ENCODE data around the gene ENGASE. TPM values are rescaled to one million over a fixed set of nuclear protein-coding genes. Genes with fewer than 3 reads are reported as not detected.

Gene ENGASE
- total RNA-seq, 3 donors from 2014 or later, result 27.4 to 35.0 (median 31.5) TPM

DNA sequence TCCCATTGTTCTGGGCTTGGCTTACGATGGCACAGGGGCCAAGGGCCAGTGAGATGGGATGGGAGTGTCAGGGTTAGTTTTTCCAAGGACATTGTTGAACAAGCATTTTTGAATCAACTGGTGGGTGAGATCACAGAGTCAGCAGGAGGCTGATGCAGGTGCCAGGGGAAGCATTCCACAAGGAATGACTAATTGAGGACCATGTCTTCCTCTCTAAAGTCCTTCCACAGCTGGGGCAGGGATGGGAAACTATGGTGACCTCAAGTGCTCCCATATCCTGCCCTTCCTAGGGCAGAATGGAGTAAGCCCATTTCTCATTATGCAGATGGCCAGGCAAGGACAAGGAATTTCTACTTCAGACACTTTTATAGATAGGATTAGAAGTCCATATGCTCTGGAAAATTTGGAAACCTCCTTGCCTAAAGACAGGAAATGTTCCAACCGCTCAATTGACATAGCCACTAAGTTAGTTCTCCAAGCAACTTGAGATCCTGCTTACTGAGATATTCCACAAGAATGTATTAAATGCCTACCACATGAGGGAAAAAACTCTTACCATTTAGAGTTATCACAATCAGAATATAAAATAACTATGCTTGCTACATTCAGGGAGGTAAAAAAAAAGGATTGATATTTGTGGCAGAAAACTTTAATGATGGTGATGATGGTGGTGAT lies 21.2 kb upstream of the ENGASE start:
- no peaks in the 10 kb centered on the region for H3K4me1 ChIP-seq
- H3K27ac ChIP-seq, result no peak overlapping the region
- no peak for DNase-seq (ENCODE audit: low spot score in 2 of 2)
- intact Hi-C loops (cut with DNase I; ENCODE audit: low total_unique reads), result no loop called here
- no peaks in the 10 kb centered on the region for H3K36me3 ChIP-seq
- TF ChIP-seq POLR2A (IDR thresholded peaks at IDR 0.05) (no peak), CTCF (IDR thresholded peaks at IDR 0.05) (no peak), POLR2AphosphoS5 (IDR thresholded peaks at IDR 0.05) (no peak)
- peaks cover 8% of the 10 kb centered on the region in 2 donors for H3K9me3 ChIP-seq
- no peaks in the 10 kb centered on the region for H3K27me3 ChIP-seq
- no peak overlapping the region for H3K4me3 ChIP-seq

DNA sequence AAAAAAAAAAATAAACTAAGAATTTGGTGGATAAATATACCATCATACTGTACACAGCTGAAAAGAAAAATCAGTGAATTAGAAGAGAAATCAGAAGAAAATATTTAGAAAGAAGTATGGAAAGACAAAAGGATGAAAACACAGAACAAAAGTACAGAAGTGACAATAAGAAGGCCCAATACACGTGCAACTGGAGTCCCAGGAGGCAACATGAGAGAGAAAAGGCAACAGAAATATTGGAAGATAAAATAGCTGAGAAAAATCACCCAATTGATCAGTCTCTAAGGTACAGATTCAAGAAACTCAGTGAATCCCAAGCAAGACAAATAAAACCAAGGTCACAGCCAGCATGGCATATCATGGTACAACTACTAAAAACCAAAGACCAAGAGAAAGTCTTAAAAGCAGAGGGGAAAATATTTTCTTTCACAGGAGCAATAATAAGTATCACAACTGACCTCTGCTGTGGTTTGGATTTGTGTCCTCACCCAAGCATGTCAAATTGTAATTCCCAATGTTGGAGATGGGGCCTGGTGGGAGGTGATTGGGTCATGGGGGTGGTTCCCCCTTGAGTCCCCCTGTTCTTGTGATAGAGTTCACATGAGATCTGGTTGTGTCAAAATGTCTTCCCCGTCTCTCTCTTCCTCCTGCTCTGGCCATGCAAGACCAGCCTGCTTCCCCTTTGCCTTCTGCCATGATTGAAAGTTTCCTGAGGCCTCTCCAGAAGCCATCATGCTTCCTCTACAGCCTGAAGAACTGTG lies 20.2 kb upstream of the ENGASE start:
- Histone ChIP-seq H3K4me1 (no peaks in the 10 kb centered on the region), H3K36me3 (no peaks in the 10 kb centered on the region), H3K9me3 (peaks cover 8% of the 10 kb centered on the region in 2 donors), H3K4me3 (no peak overlapping the region), H3K27me3 (no peaks in the 10 kb centered on the region), H3K27ac (peak overlapping the region in 1 of 2 donors; percentile 38)
- DNase-seq (ENCODE audit: low spot score in 2 of 2), result no peak
- intact Hi-C loops (cut with DNase I; ENCODE audit: low total_unique reads), result no loop called here
- TF ChIP-seq CTCF (IDR thresholded peaks at IDR 0.05), result no peak
- no peak for TF ChIP-seq POLR2A (IDR thresholded peaks at IDR 0.05)
- no peak for TF ChIP-seq POLR2AphosphoS5 (IDR thresholded peaks at IDR 0.05)

DNA sequence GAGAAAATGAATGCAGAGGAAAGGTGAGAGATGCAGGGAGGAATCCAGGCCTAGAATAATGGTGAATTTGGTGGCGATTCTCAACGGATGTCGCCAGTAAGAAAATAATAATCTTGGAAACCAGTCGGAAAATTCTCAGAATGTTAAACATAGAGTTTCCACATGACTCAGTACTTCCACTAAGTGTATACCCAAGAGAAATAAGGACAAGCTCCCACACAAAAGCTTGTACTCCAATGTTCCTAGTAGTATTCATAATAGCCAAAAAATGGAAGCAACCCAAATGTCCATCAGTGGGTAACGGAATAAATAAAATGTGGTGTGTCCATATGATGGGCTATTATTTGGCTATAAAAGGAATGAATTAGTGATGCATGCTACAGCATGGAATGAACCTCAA lies 19.4 kb upstream of the ENGASE start:
- Histone ChIP-seq H3K4me1 (no peaks in the 10 kb centered on the region), H3K9me3 (peaks cover 8% of the 10 kb centered on the region in 2 donors), H3K27me3 (no peaks in the 10 kb centered on the region), H3K4me3 (no peak overlapping the region), H3K36me3 (no peaks in the 10 kb centered on the region), H3K27ac (no peak overlapping the region)
- DNase-seq (ENCODE audit: low spot score in 2 of 2), result no peak
- intact Hi-C loops (cut with DNase I; ENCODE audit: low total_unique reads), result no loop called here
- TF ChIP-seq POLR2AphosphoS5 (IDR thresholded peaks at IDR 0.05), result no peak

DNA sequence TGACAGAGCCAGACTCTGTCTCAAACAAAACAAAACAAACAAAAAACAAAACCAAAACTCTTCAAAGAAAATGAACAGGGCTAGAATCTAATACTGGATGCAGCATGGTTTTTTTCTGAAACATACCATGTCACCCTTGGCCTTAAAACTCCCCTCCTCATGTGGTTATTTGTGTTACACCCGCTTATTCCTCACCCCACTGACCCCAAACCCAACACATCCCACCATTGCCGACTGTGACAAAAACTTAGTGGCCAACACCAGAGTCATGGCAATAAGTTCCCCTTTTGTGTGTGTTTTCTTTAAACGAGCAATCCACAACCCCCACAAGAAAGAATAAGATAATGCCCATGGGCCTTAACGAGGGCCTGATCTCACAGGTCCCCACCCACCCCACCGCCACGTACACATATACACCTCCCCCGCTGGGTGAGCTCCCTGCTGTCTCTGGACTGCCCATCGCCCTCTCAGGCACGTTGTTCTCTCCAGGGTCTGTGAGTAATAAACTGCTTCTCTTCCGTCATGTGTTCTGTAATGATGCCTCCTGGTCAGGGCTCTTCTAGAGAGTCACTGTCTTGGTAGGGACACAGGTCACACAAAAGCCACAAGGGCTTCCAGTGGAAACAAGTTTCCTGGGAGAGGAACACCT lies 16.8 kb upstream of the ENGASE start:
- no peak overlapping the region for H3K4me3 ChIP-seq
- no peak overlapping the region for H3K27ac ChIP-seq
- H3K9me3 ChIP-seq, result peaks cover 8% of the 10 kb centered on the region in 2 donors
- DNase-seq (ENCODE audit: low spot score in 2 of 2), result no peak
- TF ChIP-seq POLR2A (IDR thresholded peaks at IDR 0.05), result no peak
- no peak for TF ChIP-seq POLR2AphosphoS5 (IDR thresholded peaks at IDR 0.05)
- TF ChIP-seq CTCF (IDR thresholded peaks at IDR 0.05), result no peak
- no peaks in the 10 kb centered on the region for H3K36me3 ChIP-seq
- H3K4me1 ChIP-seq, result no peaks in the 10 kb centered on the region
- no peaks in the 10 kb centered on the region for H3K27me3 ChIP-seq
- intact Hi-C loops (cut with DNase I; ENCODE audit: low total_unique reads), result no loop called here

DNA sequence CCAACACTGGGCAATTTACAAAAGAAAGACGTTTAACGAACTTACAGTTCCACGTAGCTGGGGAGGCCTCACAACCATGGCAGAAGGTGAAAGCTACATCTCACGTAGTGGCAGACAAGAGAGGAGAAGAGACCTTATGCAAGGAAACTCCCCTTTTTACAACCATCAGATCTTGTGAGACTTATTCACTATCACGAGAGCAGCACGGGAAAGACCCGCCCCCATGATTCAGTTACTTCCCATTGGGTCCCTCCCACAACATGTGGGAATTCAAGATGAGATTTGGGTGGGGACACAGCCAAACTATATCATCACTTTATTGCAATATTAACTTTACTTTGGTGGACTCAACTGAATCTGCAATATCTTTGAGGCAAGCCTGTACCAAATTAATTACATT lies 11.9 kb upstream of the ENGASE start:
- TF ChIP-seq POLR2A (IDR thresholded peaks at IDR 0.05), result no peak
- TF ChIP-seq POLR2AphosphoS5 (IDR thresholded peaks at IDR 0.05), result no peak
- TF ChIP-seq CTCF (IDR thresholded peaks at IDR 0.05), result no peak
- intact Hi-C loops (cut with DNase I; ENCODE audit: low total_unique reads), result no loop called here
- no peak overlapping the region for H3K27ac ChIP-seq
- no peak overlapping the region for H3K4me3 ChIP-seq
- no peaks in the 10 kb centered on the region for H3K27me3 ChIP-seq
- DNase-seq (ENCODE audit: low spot score in 2 of 2), result no peak
- no peaks in the 10 kb centered on the region for H3K4me1 ChIP-seq
- H3K36me3 ChIP-seq, result no peaks in the 10 kb centered on the region
- H3K9me3 ChIP-seq, result no peaks in the 10 kb centered on the region
